SK-N-SH treated with all-trans-retinoic acid at 6 μM for 48 hours (cell line): ENCODE data around the gene AKR1B1.

ENCODE experiments used
- ATAC-seq: fragments of 200-7000 bp; cut with Tn5 transposase; 3 replicates; pipeline ENCODE4 v1.9.1; 2020; ENCODE audit warnings: mild to moderate bottlenecking, moderate library complexity
- BACH2 ChIP-seq: fragments of 250-450 bp; sonication (Bioruptor Pico); IDR thresholded peaks from 2 replicates; pipeline ENCODE4 v1.9.0; 2021; ENCODE audit warnings: mild to moderate bottlenecking, borderline replicate concordance
- CREB5 ChIP-seq: fragments of 250-450 bp; sonication (Bioruptor Pico); IDR thresholded peaks from 2 replicates; pipeline ENCODE4 v1.5.1; 2020; ENCODE audit warnings: low read depth, mild to moderate bottlenecking, moderate library complexity
- CSDC2 ChIP-seq: fragments of 250-450 bp; sonication (Bioruptor Pico); IDR thresholded peaks from 2 replicates; pipeline ENCODE4 v1.5.0; 2020; ENCODE audit warnings: mild to moderate bottlenecking, moderate library complexity
- ISL1 ChIP-seq: fragments of 250-450 bp; sonication (Bioruptor Pico); IDR thresholded peaks from 2 replicates; pipeline ENCODE4 v2.1.2; 2022; ENCODE audit warnings: mild to moderate bottlenecking, moderate library complexity
- OSR1 ChIP-seq: fragments of 250-450 bp; sonication (Bioruptor Pico); IDR thresholded peaks from 2 replicates; pipeline ENCODE4 v1.8.0; 2022; ENCODE audit warnings: moderate library complexity, mild to moderate bottlenecking, inconsistent platforms
- PATZ1 ChIP-seq: fragments of 250-450 bp; sonication (Bioruptor Pico); IDR thresholded peaks from 2 replicates; pipeline ENCODE4 v1.8.0; 2020; ENCODE audit warnings: mild to moderate bottlenecking, moderate library complexity, borderline replicate concordance
- PPARA ChIP-seq: fragments of 250-450 bp; sonication (Bioruptor Pico); IDR thresholded peaks from 2 replicates; pipeline ENCODE4 v1.5.0; 2020; ENCODE audit warnings: mild to moderate bottlenecking, borderline replicate concordance
- RARB ChIP-seq: fragments of 250-450 bp; sonication (Bioruptor Pico); IDR thresholded peaks from 2 replicates; pipeline ENCODE4 v1.8.0; 2021; ENCODE audit warnings: mild to moderate bottlenecking, moderate library complexity
- SNAI2 ChIP-seq: fragments of 250-450 bp; sonication (Bioruptor Pico); IDR thresholded peaks from 2 replicates; pipeline ENCODE4 v1.5.0; 2020; ENCODE audit warnings: mild to moderate bottlenecking, moderate library complexity
- TCF4 ChIP-seq: fragments of 250-450 bp; sonication (Bioruptor Pico); IDR thresholded peaks from 2 replicates; pipeline ENCODE4 v1.8.0; 2021; ENCODE audit warnings: mild to moderate bottlenecking, moderate library complexity, borderline replicate concordance
- TOX ChIP-seq: fragments of 250-450 bp; sonication (Bioruptor Pico); IDR thresholded peaks from 2 replicates; pipeline ENCODE4 v1.8.0; 2021; ENCODE audit warnings: mild to moderate bottlenecking, moderate library complexity, borderline replicate concordance
- TSHZ2 ChIP-seq: fragments of 250-450 bp; sonication (Bioruptor Pico); IDR thresholded peaks from 2 replicates; pipeline ENCODE4 v1.5.0; 2020; ENCODE audit warnings: mild to moderate bottlenecking, moderate library complexity
- ZC3H10 ChIP-seq: fragments of 250-450 bp; sonication (Bioruptor Pico); IDR thresholded peaks from 2 replicates; pipeline ENCODE4 v1.5.1; 2021; ENCODE audit warnings: mild to moderate bottlenecking, moderate library complexity
- ZFP3 ChIP-seq: fragments of 250-450 bp; sonication (Bioruptor Pico); IDR thresholded peaks from 2 replicates; pipeline ENCODE4 v1.5.0; 2020; ENCODE audit warnings: mild to moderate bottlenecking, moderate library complexity
- ZFP30 ChIP-seq: fragments of 450-650 bp; formaldehyde crosslinking; IDR thresholded peaks from 2 replicates; pipeline ENCODE4 v1.5.0; 2022; ENCODE audit warnings: mild to moderate bottlenecking, moderate library complexity
- ZNF565 ChIP-seq: fragments of 450-650 bp; formaldehyde crosslinking; conservative IDR thresholded peaks from 2 replicates; pipeline ENCODE4 v1.5.0; 2020; ENCODE audit warnings: low read depth, mild to moderate bottlenecking, moderate library complexity
- ZNF8 ChIP-seq: fragments of 450-650 bp; formaldehyde crosslinking; IDR thresholded peaks from 2 replicates; pipeline ENCODE4 v1.5.0; 2020; ENCODE audit warnings: mild to moderate bottlenecking, moderate library complexity
- TF ChIP-seq, protein P1 (sequence below): fragments of 250-450 bp; sonication (Bioruptor Pico); IDR thresholded peaks from 2 replicates; pipeline ENCODE4 v1.8.0; 2021; ENCODE audit warnings: low read depth, mild to moderate bottlenecking, moderate library complexity, borderline replicate concordance

AKR1B1 gene

DNA sequence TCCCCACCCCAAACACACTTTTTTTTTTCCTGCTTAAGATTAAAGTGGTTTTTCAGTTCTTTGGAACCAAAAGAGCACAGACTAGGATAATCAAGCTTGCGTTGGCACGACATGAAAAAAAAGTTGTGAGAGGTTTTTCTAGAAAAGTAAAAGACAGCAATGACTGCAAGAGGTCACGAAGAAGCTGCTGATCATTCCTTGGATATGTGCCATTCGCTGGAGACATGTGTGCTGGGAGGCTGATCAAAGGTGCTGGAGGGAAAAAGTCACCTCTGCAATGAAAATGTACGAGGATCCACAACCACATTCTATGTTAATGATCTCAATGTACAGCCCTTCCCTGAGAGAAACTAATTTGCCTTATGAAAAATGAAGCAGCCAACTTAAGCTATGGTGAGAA is 5.4 kb downstream of the AKR1B1 start:
- no peak for ATAC-seq
- TF ChIP-seq CREB5 (CRISPR knock-in tag) (no peak), ZC3H10 (CRISPR knock-in tag) (no peak), SNAI2 (no peak), ISL1 (no peak)
- TF ChIP-seq, all 23 proteins: peak for 0

DNA sequence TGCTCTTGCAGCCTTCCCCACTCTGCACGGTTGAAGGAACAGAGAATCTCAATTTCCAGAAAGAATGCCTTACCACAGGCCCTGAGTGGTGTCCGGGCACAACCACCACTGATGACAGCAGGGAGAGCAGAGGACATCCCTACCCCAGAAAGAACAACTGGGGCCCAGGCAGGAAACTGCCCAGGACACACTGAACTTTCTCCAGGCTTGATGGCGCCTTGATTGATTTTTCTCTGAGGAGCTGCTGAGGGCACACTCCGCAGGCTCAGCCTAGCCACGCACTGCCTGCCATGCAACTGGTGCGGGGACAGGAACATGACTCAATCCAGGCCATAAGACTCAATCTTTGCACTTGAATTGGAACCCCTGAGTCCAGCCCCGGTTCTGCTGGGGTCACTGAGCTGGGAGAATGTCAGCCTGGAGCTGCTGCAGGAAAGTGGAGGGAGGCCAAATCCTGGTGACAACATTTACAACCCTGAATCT is 5.9 kb downstream of the AKR1B1 start:
- TF ChIP-seq TOX, result no peak
- TF ChIP-seq, all 23 proteins: peak for 0
- no peak for ATAC-seq

DNA sequence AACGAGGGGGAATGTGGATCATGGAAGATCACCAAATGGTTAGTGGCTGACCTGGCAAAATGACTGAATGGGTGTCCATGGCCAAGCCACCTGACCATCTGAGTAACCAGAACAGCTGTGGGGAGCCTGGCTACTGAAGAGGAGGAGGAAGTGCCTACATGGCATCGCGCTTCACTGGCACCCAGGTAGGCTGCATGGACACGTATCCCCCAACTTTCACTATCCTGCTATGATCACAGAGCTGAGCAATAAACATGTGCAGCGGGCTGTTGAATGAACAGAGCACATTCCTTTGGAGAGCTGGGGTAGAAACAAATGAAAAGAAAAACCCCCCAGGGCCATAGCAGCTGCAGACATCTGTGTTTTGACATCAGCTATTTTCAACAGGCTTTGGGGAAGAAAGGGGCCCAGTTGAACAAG is 6.5 kb downstream of the AKR1B1 start:
- no peak for ATAC-seq
- TF ChIP-seq PPARA (CRISPR knock-in tag) (no peak), CREB5 (CRISPR knock-in tag) (no peak), ISL1 (no peak), ZFP3 (CRISPR knock-in tag) (no peak), TCF4 (no peak), OSR1 (CRISPR knock-in tag) (no peak), TSHZ2 (CRISPR knock-in tag) (no peak), ZNF8 (CRISPR knock-in tag) (no peak), ZFP30 (no peak), ZC3H10 (CRISPR knock-in tag) (no peak), ZNF565 (CRISPR knock-in tag) (no peak), TOX (no peak), PATZ1 (CRISPR knock-in tag) (no peak), BACH2 (no peak), SNAI2 (no peak)

- ATAC-seq, result no peak
- TF ChIP-seq ZFP30, result no peak
- TF ChIP-seq RARB (CRISPR knock-in tag), result no peak
- TF ChIP-seq TOX, result no peak
- TF ChIP-seq, protein P1, sequence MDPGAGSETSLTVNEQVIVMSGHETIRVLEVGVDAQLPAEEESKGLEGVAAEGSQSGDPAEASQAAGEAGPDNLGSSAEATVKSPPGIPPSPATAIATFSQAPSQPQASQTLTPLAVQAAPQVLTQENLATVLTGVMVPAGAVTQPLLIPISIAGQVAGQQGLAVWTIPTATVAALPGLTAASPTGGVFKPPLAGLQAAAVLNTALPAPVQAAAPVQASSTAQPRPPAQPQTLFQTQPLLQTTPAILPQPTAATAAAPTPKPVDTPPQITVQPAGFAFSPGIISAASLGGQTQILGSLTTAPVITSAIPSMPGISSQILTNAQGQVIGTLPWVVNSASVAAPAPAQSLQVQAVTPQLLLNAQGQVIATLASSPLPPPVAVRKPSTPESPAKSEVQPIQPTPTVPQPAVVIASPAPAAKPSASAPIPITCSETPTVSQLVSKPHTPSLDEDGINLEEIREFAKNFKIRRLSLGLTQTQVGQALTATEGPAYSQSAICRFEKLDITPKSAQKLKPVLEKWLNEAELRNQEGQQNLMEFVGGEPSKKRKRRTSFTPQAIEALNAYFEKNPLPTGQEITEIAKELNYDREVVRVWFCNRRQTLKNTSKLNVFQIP (CRISPR knock-in tag), result no peak
- no peak for TF ChIP-seq SNAI2
- TF ChIP-seq CREB5 (CRISPR knock-in tag), result no peak
- no peak for TF ChIP-seq ISL1
- no peak for TF ChIP-seq ZNF8 (CRISPR knock-in tag)
- TF ChIP-seq TSHZ2 (CRISPR knock-in tag), result no peak
- no peak for TF ChIP-seq ZFP3 (CRISPR knock-in tag)
- no peak for TF ChIP-seq OSR1 (CRISPR knock-in tag)
- TF ChIP-seq PATZ1 (CRISPR knock-in tag), result no peak
- TF ChIP-seq CSDC2 (CRISPR knock-in tag), result no peak
Observed at GRCh38 chr7:134451656-134452055, 7.2 kb downstream of the AKR1B1 start.
